NCI-H1417 (cell line): ENCODE results near the gene SH3GL3.

Experiments used
- DNase-seq, 3 experiments: peaks; one replicate each; lab custom pipeline; 2025; lab: John Stamatoyannopoulos, UW

The SH3GL3 gene

GRCh38 chr15:83612898-83613635 lies 165.9 kb downstream of the SH3GL3 start:
- no peak for DNase-seq

GRCh38 chr15:83613714-83614113 lies 166.6 kb downstream of the SH3GL3 start:
- DNase-seq: no peak

- DNase-seq: no peak
Observed at GRCh38 chr15:83616840-83617239, 169.7 kb downstream of the SH3GL3 start.

- DNase-seq: no peak
Observed at GRCh38 chr15:83626171-83626802, 179.1 kb downstream of the SH3GL3 start.

- no peak for DNase-seq
Observed at GRCh38 chr15:83631534-83631933, 184.4 kb downstream of the SH3GL3 start.

- DNase-seq: no peak
Observed at GRCh38 chr15:83643201-83643600, 196.1 kb downstream of the SH3GL3 start.

GRCh38 chr15:83644439-83644838 lies 197.3 kb downstream of the SH3GL3 start:
- no peak for DNase-seq

- no peak for DNase-seq
Observed at GRCh38 chr15:83650831-83651230, 203.7 kb downstream of the SH3GL3 start.

- DNase-seq: no peak
Observed at GRCh38 chr15:83651541-83651940, 204.4 kb downstream of the SH3GL3 start.

GRCh38 chr15:83652626-83653204 lies 205.6 kb downstream of the SH3GL3 start:
- no peak for DNase-seq

- no peak for DNase-seq
Observed at GRCh38 chr15:83653288-83653638, 206.1 kb downstream of the SH3GL3 start.

GRCh38 chr15:83653639-83654378 lies 206.7 kb downstream of the SH3GL3 start, which contains the start of gene ADAMTSL3:
TSS of gene ADAMTSL3 (plus strand) at chr15:83654123. CDS start at chr15:83655762, 1,639 bp downstream.
- DNase-seq: peak in 1 of 3 experiments; percentile 3

- DNase-seq: no peak
Observed at GRCh38 chr15:83654379-83655236, 207.5 kb downstream of the SH3GL3 start.

- no peak for DNase-seq
Observed at GRCh38 chr15:83655237-83655616, 208.1 kb downstream of the SH3GL3 start.

- DNase-seq: no peak
Observed at GRCh38 chr15:83656192-83656591, 209.1 kb downstream of the SH3GL3 start.

- no peak for DNase-seq
Observed at GRCh38 chr15:83656943-83657528, 209.9 kb downstream of the SH3GL3 start.

GRCh38 chr15:83657549-83657948 lies 210.4 kb downstream of the SH3GL3 start:
- no peak for DNase-seq

- no peak for DNase-seq
Observed at GRCh38 chr15:83658430-83659416, 211.6 kb downstream of the SH3GL3 start.

GRCh38 chr15:83659417-83659812 lies 212.3 kb downstream of the SH3GL3 start:
- DNase-seq: no peak

- no peak for DNase-seq
Observed at GRCh38 chr15:83665480-83665879, 218.3 kb downstream of the SH3GL3 start.
